OCI-LY7 (cell line): ENCODE results near the gene HSD17B1. TPM values are rescaled to one million over a fixed set of nuclear protein-coding genes. Genes with fewer than 3 reads are reported as not detected.

Experiments
- BruUV-seq: library from RNA; stranded (reverse); fragments of 400-500 nt; replicated peaks from 2 replicates; lab custom pipeline; 2021; lab: Mats Ljungman, UMichigan
- CTCF ChIA-PET: fragments of 300-600 bp; sonication (Branson Sonifier 250); formaldehyde crosslinking; loops from one replicate; lab custom pipeline; 2022; ENCODE audit warnings: antibody characterized with exemption; ENCODE audit not compliant: unreplicated experiment; lab: Charles Lee
- POLR2A ChIA-PET: fragments of 300-600 bp; sonication (Branson Sonifier 250); formaldehyde crosslinking; loops from one replicate; lab custom pipeline; 2022; ENCODE audit warnings: antibody characterized with exemption; lab: Charles Lee
- DNase-seq: peaks from one replicate; pipeline ENCODE4 v3.0.0-alpha.2; 2015; ENCODE audit warnings: low spot score
- H2AFZ ChIP-seq: fragments of 200-600 bp; sonication (generic), shearing (Covaris generic); 2 replicates; pipeline ENCODE4 v1.6.1; 2014; ENCODE audit warnings: mild to moderate bottlenecking, antibody characterized with exemption, low read length, moderate library complexity
- H3K27ac ChIP-seq: fragments of 200-600 bp; sonication (generic); 2 replicates; pipeline ENCODE4 v1.5.1; 2014; ENCODE audit warnings: mixed run types, low read depth, mild to moderate bottlenecking, moderate library complexity, low read length, inconsistent platforms; ENCODE audit not compliant: poor library complexity, severe bottlenecking
- H3K36me3 ChIP-seq: fragments of 200-600 bp; sonication (generic); 2 replicates; pipeline ENCODE4 v1.6.1; 2014; ENCODE audit warnings: mild to moderate bottlenecking, antibody characterized with exemption, low read length, moderate library complexity, mixed read lengths; ENCODE audit not compliant: insufficient read depth
- H3K4me1 ChIP-seq: fragments of 200-600 bp; sonication (generic); 2 replicates; pipeline ENCODE4 v1.5.1; 2014; ENCODE audit warnings: mild to moderate bottlenecking, low read length; ENCODE audit not compliant: insufficient read depth, poor library complexity, severe bottlenecking
- H3K4me2 ChIP-seq: fragments of 200-600 bp; sonication (generic); 2 replicates; pipeline ENCODE4 v1.6.1; 2014; ENCODE audit warnings: mild to moderate bottlenecking, low read length
- H3K4me3 ChIP-seq: fragments of 200-600 bp; sonication (generic); 2 replicates; pipeline ENCODE4 v1.5.1; 2014; ENCODE audit warnings: mild to moderate bottlenecking, low read depth, low read length; ENCODE audit not compliant: poor library complexity, severe bottlenecking
- H3K79me2 ChIP-seq: fragments of 200-600 bp; sonication (generic); 2 replicates; pipeline ENCODE4 v1.6.1; 2016; ENCODE audit warnings: low read depth, mild to moderate bottlenecking, low read length, moderate library complexity, mixed read lengths; ENCODE audit not compliant: insufficient read depth
- H3K9me2 ChIP-seq: fragments of 200-600 bp; sonication (generic); 2 replicates; pipeline ENCODE4 v1.6.1; 2016; ENCODE audit warnings: mild to moderate bottlenecking, low read length, mixed read lengths; ENCODE audit not compliant: insufficient read depth
- H3K9me3 ChIP-seq: fragments of 200-600 bp; sonication (generic); 2 replicates; pipeline ENCODE4 v1.6.1; 2014; ENCODE audit warnings: mild to moderate bottlenecking, mixed run types, low read length, mixed read lengths
- H4K20me1 ChIP-seq: fragments of 200-600 bp; sonication (generic); 2 replicates; pipeline ENCODE4 v1.6.1; 2014; ENCODE audit warnings: mild to moderate bottlenecking, antibody characterized with exemption, low read length, moderate library complexity, mixed read lengths; ENCODE audit not compliant: insufficient read depth
- EZH2phosphoT487 ChIP-seq: fragments of 200-600 bp; sonication (generic); IDR thresholded peaks from 2 replicates; pipeline ENCODE4 v1.6.1; 2018; ENCODE audit warnings: low read depth, borderline replicate concordance, mild to moderate bottlenecking, mixed run types, antibody characterized with exemption, low read length, moderate library complexity, mixed read lengths
- intact Hi-C: fragments of 100-400 bp; cut with micrococcal nuclease; formaldehyde crosslinking; loops from one replicate; pipeline ENCODE4 v1.10.0; 2022; ENCODE audit not compliant: unreplicated experiment
- total RNA-seq, 2 experiments: library from RNA; depleted of rRNA in 1 of 2; stranded (reverse); fragments of >200 nt in 1 of 2; shearing (Covaris generic) in 1 of 2; gene quantifications; 2 replicates each; pipeline ENCODE4 v1.2.3, GENCODE V29; 2014 to 2022
- TF ChIP-seq, protein P1 (sequence below): fragments of 200-600 bp; sonication (generic); conservative IDR thresholded peaks from 2 replicates; pipeline ENCODE4 v1.5.1; 2014; ENCODE audit warnings: mild to moderate bottlenecking, antibody characterized with exemption, low read length, moderate library complexity, mixed read lengths

The HSD17B1 gene
- total RNA-seq, 2 experiments from 2014 or later: 2.2 to 2.5 TPM

DNA sequence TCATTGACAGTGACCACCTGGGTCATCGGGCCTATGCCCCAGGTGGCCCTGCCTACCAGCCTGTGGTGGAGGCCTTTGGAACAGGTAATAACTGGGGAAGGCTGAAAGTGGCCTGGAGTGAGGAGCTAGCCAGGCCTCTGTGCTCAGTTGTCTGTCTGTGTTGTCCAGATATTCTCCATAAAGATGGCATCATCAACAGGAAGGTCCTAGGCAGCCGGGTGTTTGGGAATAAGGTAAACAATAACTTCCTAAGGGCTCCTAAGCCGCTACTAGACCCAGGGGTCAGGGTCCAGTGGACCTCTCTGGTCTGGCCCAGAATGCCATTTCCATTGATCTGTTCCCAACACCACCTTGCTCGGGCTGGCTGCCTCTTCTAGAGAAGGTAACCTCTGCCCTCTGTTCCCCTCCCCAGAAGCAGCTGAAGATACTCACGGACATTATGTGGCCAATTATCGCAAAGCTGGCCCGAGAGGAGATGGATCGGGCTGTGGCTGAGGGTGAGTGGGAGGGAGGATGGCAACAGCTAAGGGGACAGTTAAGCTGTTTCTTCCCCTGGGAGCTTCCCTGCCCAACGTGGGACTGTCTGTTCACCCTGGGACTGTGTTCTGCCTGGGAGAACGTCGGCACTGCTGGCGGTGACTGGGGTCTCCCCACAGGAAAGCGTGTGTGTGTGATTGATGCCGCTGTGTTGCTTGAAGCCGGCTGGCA lies 12.2 kb downstream of the HSD17B1 start:
- no TSS peak for BruUV-seq
- H4K20me1 ChIP-seq: no peaks in the 10 kb centered on the region
- H3K4me1 ChIP-seq: peaks cover 36% of the 10 kb centered on the region
- no peak overlapping the region for H3K27ac ChIP-seq
- no peak overlapping the region for H3K4me2 ChIP-seq
- no peaks in the 10 kb centered on the region for H3K9me3 ChIP-seq
- no peak overlapping the region for H3K4me3 ChIP-seq
- H3K36me3 ChIP-seq: peaks cover 62% of the 10 kb centered on the region
- no peak overlapping the region for H2AFZ ChIP-seq
- intact Hi-C loops: no loop called here
- DNase-seq: no peak
- peaks cover 40% of the 10 kb centered on the region for H3K79me2 ChIP-seq
- ChIA-PET POLR2A (interaction anchor here (0.6 to 1.4 kb wide), 2 partner anchors 11 to 190 kb away, joined by 4 to 5 read pairs; no protein-coding TSS in a partner anchor), CTCF (no interaction called here)
- TF ChIP-seq, protein P1, sequence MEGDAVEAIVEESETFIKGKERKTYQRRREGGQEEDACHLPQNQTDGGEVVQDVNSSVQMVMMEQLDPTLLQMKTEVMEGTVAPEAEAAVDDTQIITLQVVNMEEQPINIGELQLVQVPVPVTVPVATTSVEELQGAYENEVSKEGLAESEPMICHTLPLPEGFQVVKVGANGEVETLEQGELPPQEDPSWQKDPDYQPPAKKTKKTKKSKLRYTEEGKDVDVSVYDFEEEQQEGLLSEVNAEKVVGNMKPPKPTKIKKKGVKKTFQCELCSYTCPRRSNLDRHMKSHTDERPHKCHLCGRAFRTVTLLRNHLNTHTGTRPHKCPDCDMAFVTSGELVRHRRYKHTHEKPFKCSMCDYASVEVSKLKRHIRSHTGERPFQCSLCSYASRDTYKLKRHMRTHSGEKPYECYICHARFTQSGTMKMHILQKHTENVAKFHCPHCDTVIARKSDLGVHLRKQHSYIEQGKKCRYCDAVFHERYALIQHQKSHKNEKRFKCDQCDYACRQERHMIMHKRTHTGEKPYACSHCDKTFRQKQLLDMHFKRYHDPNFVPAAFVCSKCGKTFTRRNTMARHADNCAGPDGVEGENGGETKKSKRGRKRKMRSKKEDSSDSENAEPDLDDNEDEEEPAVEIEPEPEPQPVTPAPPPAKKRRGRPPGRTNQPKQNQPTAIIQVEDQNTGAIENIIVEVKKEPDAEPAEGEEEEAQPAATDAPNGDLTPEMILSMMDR: no peak
- TF ChIP-seq EZH2phosphoT487: no peak
- no peaks in the 10 kb centered on the region for H3K9me2 ChIP-seq

DNA sequence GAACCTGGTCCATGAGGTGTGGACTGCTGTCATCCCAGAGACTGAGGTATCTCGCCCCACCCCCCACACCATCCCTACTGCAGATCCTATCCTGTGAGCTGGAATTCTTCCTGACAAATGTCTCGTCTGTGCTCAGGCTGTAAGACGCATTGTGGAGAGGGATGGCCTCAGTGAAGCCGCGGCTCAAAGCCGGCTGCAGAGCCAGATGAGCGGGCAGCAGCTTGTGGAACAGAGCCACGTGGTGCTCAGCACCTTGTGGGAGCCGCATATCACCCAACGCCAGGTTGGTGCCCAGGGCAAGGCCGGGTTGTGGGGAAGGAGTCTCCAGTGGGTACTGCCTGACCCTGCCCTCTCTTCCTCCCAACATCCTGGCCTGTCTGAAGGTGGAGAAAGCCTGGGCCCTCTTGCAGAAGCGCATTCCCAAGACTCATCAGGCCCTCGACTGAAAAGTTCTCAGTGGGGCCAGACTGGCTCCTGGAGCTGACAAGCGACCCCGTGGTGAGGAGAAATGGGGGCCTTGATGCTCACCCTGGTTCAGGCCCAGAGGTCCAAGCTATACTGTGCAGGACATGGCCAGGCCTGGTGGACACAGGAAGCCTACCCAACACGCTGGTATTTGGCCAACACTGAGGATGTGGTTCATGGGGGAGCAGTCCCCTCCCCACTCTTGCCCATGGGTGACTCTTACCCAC lies 12.9 kb downstream of the HSD17B1 start:
- BruUV-seq: no TSS peak
- intact Hi-C loops: no loop called here
- peaks cover 40% of the 10 kb centered on the region for H3K79me2 ChIP-seq
- no peaks in the 10 kb centered on the region for H3K9me2 ChIP-seq
- no peaks in the 10 kb centered on the region for H3K9me3 ChIP-seq
- peak overlapping the region; percentile 90; the same call in 1 of the 2 replicates for H3K4me2 ChIP-seq
- no peak overlapping the region for H3K4me3 ChIP-seq
- no peak for DNase-seq
- H2AFZ ChIP-seq: no peak overlapping the region
- TF ChIP-seq, protein P1: no peak
- no peak for TF ChIP-seq EZH2phosphoT487
- H4K20me1 ChIP-seq: no peaks in the 10 kb centered on the region
- peak overlapping the region; percentile 69 for H3K27ac ChIP-seq
- H3K36me3 ChIP-seq: peaks cover 69% of the 10 kb centered on the region
- H3K4me1 ChIP-seq: peaks cover 36% of the 10 kb centered on the region
- POLR2A ChIA-PET: no interaction called here
- CTCF ChIA-PET: no interaction called here
